Body of pancreas (tissue), 4 donors: ENCODE results near the gene GJA5.
"Not testable (repeated sequence)": the region's sequence is repeated elsewhere in the genome, so short reads cannot be mapped to it uniquely, and the experiment has no call there.

ENCODE experiments used
- POLR2A ChIP-seq, 3 donors: fragments of 450-650 bp; IDR thresholded peaks; one replicate each; pipeline ENCODE4 v1.6.1; 2016; ENCODE audit warnings: antibody characterized with exemption in 3 of 3, mild to moderate bottlenecking in 2 of 3
- TF ChIP-seq, protein P1 (sequence below), 7 experiments: fragments of 450-650 bp in 4 of 7; fragments of 200-600 bp in 3 of 7; sonication (generic) in 3 of 7; IDR thresholded peaks; one replicate each; pipeline ENCODE4 v1.5.1; 2016 to 2019; ENCODE audit warnings: antibody characterized with exemption in 7 of 7

DNA sequence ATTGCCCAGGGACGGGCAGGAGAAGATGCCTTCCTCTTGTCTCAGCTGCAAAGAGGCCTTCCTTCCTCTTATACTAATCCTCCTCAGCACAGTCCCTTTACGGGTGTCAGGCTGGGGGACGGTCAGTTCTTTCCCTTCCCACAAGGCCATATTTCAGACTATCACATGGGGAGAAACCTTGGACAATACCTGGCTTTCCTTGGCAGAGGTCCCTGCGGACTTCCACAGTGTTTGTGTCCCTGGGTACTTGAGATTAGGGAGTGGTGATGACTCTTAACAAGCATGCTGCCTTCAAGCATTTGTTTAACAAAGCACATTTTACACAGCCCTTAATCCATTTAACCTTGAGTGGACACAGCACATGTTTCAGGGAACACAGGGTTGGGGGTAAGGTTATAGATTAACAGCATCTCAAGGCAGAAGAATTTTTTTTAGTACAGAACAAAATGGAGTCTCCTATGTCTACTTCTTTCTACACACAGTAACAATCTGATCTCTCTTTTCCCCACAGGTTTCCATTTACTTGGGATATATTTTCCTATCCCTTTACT, 26.0 kb downstream of the GJA5 start:
- TF ChIP-seq, protein P1, sequence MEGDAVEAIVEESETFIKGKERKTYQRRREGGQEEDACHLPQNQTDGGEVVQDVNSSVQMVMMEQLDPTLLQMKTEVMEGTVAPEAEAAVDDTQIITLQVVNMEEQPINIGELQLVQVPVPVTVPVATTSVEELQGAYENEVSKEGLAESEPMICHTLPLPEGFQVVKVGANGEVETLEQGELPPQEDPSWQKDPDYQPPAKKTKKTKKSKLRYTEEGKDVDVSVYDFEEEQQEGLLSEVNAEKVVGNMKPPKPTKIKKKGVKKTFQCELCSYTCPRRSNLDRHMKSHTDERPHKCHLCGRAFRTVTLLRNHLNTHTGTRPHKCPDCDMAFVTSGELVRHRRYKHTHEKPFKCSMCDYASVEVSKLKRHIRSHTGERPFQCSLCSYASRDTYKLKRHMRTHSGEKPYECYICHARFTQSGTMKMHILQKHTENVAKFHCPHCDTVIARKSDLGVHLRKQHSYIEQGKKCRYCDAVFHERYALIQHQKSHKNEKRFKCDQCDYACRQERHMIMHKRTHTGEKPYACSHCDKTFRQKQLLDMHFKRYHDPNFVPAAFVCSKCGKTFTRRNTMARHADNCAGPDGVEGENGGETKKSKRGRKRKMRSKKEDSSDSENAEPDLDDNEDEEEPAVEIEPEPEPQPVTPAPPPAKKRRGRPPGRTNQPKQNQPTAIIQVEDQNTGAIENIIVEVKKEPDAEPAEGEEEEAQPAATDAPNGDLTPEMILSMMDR (IDR thresholded peaks at IDR 0.05) = not testable (repeated sequence)
- not testable (repeated sequence) for TF ChIP-seq POLR2A (IDR thresholded peaks at IDR 0.05)
